H9 (cell line): ENCODE data around the gene ERP29. TPM values are rescaled to one million over a fixed set of nuclear protein-coding genes. Genes with fewer than 3 reads are reported as not detected.

Experiments
- DNase-seq: peaks from one replicate; pipeline ENCODE4 v3.0.0-alpha.2; 2017
- H2AFZ ChIP-seq: one replicate; pipeline ENCODE4 v1.6.1; 2013; ENCODE audit warnings: mild to moderate bottlenecking, low read length, control low read depth, moderate library complexity
- H2AK5ac ChIP-seq: 2 replicates; pipeline ENCODE4 v1.6.1; 2013; ENCODE audit warnings: low read length, control low read depth, mixed read lengths; ENCODE audit not compliant: insufficient read length
- H2BK120ac ChIP-seq: one replicate; pipeline ENCODE4 v1.6.1; 2013; ENCODE audit warnings: low read depth, mild to moderate bottlenecking, low read length, control low read depth, inconsistent platforms; ENCODE audit not compliant: poor library complexity, severe bottlenecking
- H2BK12ac ChIP-seq: 2 replicates; pipeline ENCODE4 v1.6.1; 2013; ENCODE audit warnings: low read length, control low read depth, mixed read lengths, low read depth; ENCODE audit not compliant: insufficient read length
- H2BK15ac ChIP-seq: 2 replicates; pipeline ENCODE4 v1.6.1; 2013; ENCODE audit warnings: low read depth, low read length, control low read depth
- H2BK20ac ChIP-seq: one replicate; pipeline ENCODE4 v1.6.1; 2013; ENCODE audit warnings: low read depth, mild to moderate bottlenecking, low read length, control low read depth, inconsistent platforms; ENCODE audit not compliant: poor library complexity, severe bottlenecking
- H2BK5ac ChIP-seq: 2 replicates; pipeline ENCODE4 v1.6.1; 2013; ENCODE audit warnings: low read length, control low read depth, mixed read lengths; ENCODE audit not compliant: insufficient read length
- H3K14ac ChIP-seq: 2 replicates; pipeline ENCODE4 v1.6.1; 2013; ENCODE audit warnings: low read length, control low read depth; ENCODE audit not compliant: insufficient read depth
- H3K18ac ChIP-seq: 2 replicates; pipeline ENCODE4 v1.6.1; 2013; ENCODE audit warnings: low read depth, mild to moderate bottlenecking, mixed read lengths, low read length, control low read depth; ENCODE audit not compliant: insufficient read length
- H3K23ac ChIP-seq: 2 replicates; pipeline ENCODE4 v1.6.1; 2013; ENCODE audit warnings: low read length, control low read depth, mixed read lengths, low read depth; ENCODE audit not compliant: insufficient read length
- H3K23me2 ChIP-seq: 2 replicates; pipeline ENCODE4 v1.6.1; 2013; ENCODE audit warnings: low read depth, mild to moderate bottlenecking, mixed read lengths, low read length, control low read depth; ENCODE audit not compliant: insufficient read length, poor library complexity, severe bottlenecking
- H3K27ac ChIP-seq: 2 replicates; pipeline ENCODE4 v1.5.1; 2013; ENCODE audit warnings: low read length, control low read depth, mixed read lengths, low read depth; ENCODE audit not compliant: insufficient read length
- H3K27me3 ChIP-seq: 2 replicates; pipeline ENCODE4 v1.6.1; 2013; ENCODE audit warnings: low read length, control low read depth, inconsistent platforms; ENCODE audit not compliant: insufficient read depth
- H3K4ac ChIP-seq: 2 replicates; pipeline ENCODE4 v1.6.1; 2013; ENCODE audit warnings: low read depth, mild to moderate bottlenecking, control low read depth, inconsistent platforms, low read length, moderate library complexity
- H3K4me1 ChIP-seq: 2 replicates; pipeline ENCODE4 v1.6.1; 2013; ENCODE audit warnings: low read length, control low read depth, inconsistent platforms; ENCODE audit not compliant: insufficient read depth
- H3K4me2 ChIP-seq: 2 replicates; pipeline ENCODE4 v1.6.1; 2013; ENCODE audit warnings: low read length, control low read depth, mixed read lengths; ENCODE audit not compliant: insufficient read length, insufficient read depth
- H3K56ac ChIP-seq: 2 replicates; pipeline ENCODE4 v1.6.1; 2013; ENCODE audit warnings: low read depth, mild to moderate bottlenecking, mixed read lengths, low read length, control low read depth; ENCODE audit not compliant: insufficient read length
- H3K79me1 ChIP-seq: 2 replicates; pipeline ENCODE4 v1.6.1; 2013; ENCODE audit warnings: low read depth, mild to moderate bottlenecking, moderate library complexity, low read length, control low read depth, inconsistent platforms; ENCODE audit not compliant: insufficient read depth, poor library complexity, severe bottlenecking
- H3K79me2 ChIP-seq: 2 replicates; pipeline ENCODE4 v1.6.1; 2013; ENCODE audit warnings: low read length, control low read depth, inconsistent platforms; ENCODE audit not compliant: insufficient read depth
- H3K9ac ChIP-seq: 2 replicates; pipeline ENCODE4 v1.6.1; 2013; ENCODE audit warnings: low read length, control low read depth, mixed read lengths; ENCODE audit not compliant: insufficient read length; ENCODE audit errors: extremely low read depth
- H3K9me3 ChIP-seq: one replicate; pipeline ENCODE4 v1.6.1; 2013; ENCODE audit warnings: low read depth, low read length, inconsistent platforms; ENCODE audit not compliant: control insufficient read depth
- H3T11ph ChIP-seq: one replicate; pipeline ENCODE4 v1.6.1; 2013; ENCODE audit warnings: mild to moderate bottlenecking, low read length, control low read depth, inconsistent platforms
- H4K20me1 ChIP-seq: one replicate; pipeline ENCODE4 v1.6.1; 2013; ENCODE audit not compliant: control insufficient read depth, insufficient read length, insufficient read depth
- H4K5ac ChIP-seq: 2 replicates; pipeline ENCODE4 v1.6.1; 2013; ENCODE audit warnings: low read depth, mild to moderate bottlenecking, mixed read lengths, low read length, control low read depth; ENCODE audit not compliant: insufficient read length
- H4K8ac ChIP-seq: replicated peaks from 2 replicates; pipeline ENCODE4 v1.6.1; 2013; ENCODE audit warnings: low read length, control low read depth, mixed read lengths, low read depth; ENCODE audit not compliant: insufficient read length
- H4K91ac ChIP-seq: 2 replicates; pipeline ENCODE4 v1.6.1; 2013; ENCODE audit warnings: low read depth, mild to moderate bottlenecking, moderate library complexity, mixed read lengths, low read length, control low read depth; ENCODE audit not compliant: insufficient read length
- H3K27ac Mint-ChIP-seq, 3 experiments: 2 replicates in 2 of 3; 3 replicates in 1 of 3; pipeline ENCODE4 v1.8.0; 2020 to 2021; ENCODE audit warnings: mixed read lengths in 3 of 3, mild to moderate bottlenecking in 1 of 3, moderate library complexity in 1 of 3
- H3K27me3 Mint-ChIP-seq: 2 replicates; pipeline ENCODE4 v1.8.0; 2021; ENCODE audit warnings: low read depth, mild to moderate bottlenecking, moderate library complexity, mixed read lengths
- H3K36me3 Mint-ChIP-seq, 3 experiments: 2 replicates in 2 of 3; 3 replicates in 1 of 3; pipeline ENCODE4 v1.8.0; 2020 to 2021; ENCODE audit warnings: low read depth in 3 of 3, mixed read lengths in 3 of 3; ENCODE audit not compliant: insufficient read depth in 1 of 3
- H3K4me1 Mint-ChIP-seq, 2 experiments: 2 replicates each; pipeline ENCODE4 v1.8.0; 2020; ENCODE audit warnings: mixed read lengths in 2 of 2
- H3K4me3 Mint-ChIP-seq, 2 experiments: 2 replicates in 1 of 2; 3 replicates in 1 of 2; pipeline ENCODE4 v1.8.0; 2020 to 2021; ENCODE audit warnings: mild to moderate bottlenecking in 2 of 2, mixed read lengths in 2 of 2, moderate library complexity in 1 of 2
- H3K9me3 Mint-ChIP-seq, 2 experiments: 2 replicates in 1 of 2; 3 replicates in 1 of 2; pipeline ENCODE4 v1.8.0; 2020; ENCODE audit warnings: mild to moderate bottlenecking in 2 of 2, mixed read lengths in 2 of 2, moderate library complexity in 1 of 2
- WGBS: extraction: QIAGEN DNeasy Blood & Tissue Kit; methylation state at CpG from one replicate; pipeline ENCODE4 v1.1.7; 2013; ENCODE audit warnings: missing lambda C conversion rate, low lambda C conversion rate, mixed read lengths; ENCODE audit not compliant: insufficient read length; ENCODE audit errors: extremely low coverage; 5-methylcytosine and 5-hydroxymethylcytosine counted together
- total RNA-seq: library from RNA; stranded (reverse); gene quantifications from 2 replicates; pipeline ENCODE4 v1.2.1, GENCODE V29; 2021
- TF ChIP-seq, protein P1 (sequence below): fragments of 200-600 bp; sonication (generic); conservative IDR thresholded peaks from 3 replicates; pipeline ENCODE4 v1.8.0; 2021; ENCODE audit warnings: antibody characterized with exemption, mild to moderate bottlenecking

The ERP29 gene
- total RNA-seq, 1 experiment from 2014 or later, result 160 TPM

DNA sequence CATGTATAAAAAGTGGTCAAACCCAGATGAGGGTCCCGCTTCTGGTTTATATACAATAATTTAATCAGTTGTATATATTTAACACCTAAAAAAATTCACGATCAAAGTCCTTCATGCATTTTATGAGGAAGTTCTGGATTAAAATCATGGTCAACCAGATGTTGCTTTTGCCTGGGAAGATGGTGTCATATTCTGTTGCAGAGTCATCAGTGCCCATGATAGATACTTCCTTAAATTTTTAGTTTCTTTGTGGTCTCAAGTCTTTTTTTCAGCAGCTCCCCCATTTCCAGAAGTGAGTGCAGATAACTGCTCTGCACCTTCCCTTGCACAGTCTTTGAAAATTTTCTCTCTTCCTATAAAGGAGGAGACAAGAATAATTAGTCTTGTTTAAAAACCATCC, 16.1 kb downstream of the ERP29 start:
- Histone ChIP-seq H3K4ac (no peak overlapping the region), H2BK5ac (no peak overlapping the region), H2AK5ac (no peak overlapping the region), H2BK120ac (no peak overlapping the region), H3K9ac (no peak overlapping the region), H4K91ac (no peak overlapping the region), H2AFZ (no peak overlapping the region), H4K8ac (no peak overlapping the region), H4K5ac (no peak overlapping the region), H3T11ph (no peak overlapping the region), H3K4me2 (no peak overlapping the region), H4K20me1 (no peaks in the 10 kb centered on the region), H3K18ac (no peak overlapping the region), H3K79me1 (no peaks in the 10 kb centered on the region), H2BK15ac (no peak overlapping the region), H3K79me2 (no peaks in the 10 kb centered on the region), H3K56ac (no peak overlapping the region), H2BK12ac (no peak overlapping the region), H3K4me1 (no peaks in the 10 kb centered on the region), H3K27me3 (no peaks in the 10 kb centered on the region), H3K23me2 (no peaks in the 10 kb centered on the region), H3K9me3 (no peaks in the 10 kb centered on the region), H3K23ac (no peak overlapping the region), H3K14ac (no peak overlapping the region), H3K27ac (no peak overlapping the region), H2BK20ac (no peak overlapping the region)
- WGBS, result no CpG with 5 or more reads among the region's 2 CpGs
- Mint-ChIP-seq H3K27me3 (no peaks in the 10 kb centered on the region), H3K4me1 (peaks cover 9 to 16% of the 10 kb centered on the region in 2 experiments), H3K4me3 (no peak overlapping the region), H3K36me3 (peaks cover 20 to 60% (median 45%) of the 10 kb centered on the region in 3 experiments; a peak in 6 of 7 replicates), H3K27ac (peak overlapping the region in 1 of 3 experiments; percentile 23; a peak in 1 of 7 replicates), H3K9me3 (no peaks in the 10 kb centered on the region)
- no peak for DNase-seq
- TF ChIP-seq, protein P1, sequence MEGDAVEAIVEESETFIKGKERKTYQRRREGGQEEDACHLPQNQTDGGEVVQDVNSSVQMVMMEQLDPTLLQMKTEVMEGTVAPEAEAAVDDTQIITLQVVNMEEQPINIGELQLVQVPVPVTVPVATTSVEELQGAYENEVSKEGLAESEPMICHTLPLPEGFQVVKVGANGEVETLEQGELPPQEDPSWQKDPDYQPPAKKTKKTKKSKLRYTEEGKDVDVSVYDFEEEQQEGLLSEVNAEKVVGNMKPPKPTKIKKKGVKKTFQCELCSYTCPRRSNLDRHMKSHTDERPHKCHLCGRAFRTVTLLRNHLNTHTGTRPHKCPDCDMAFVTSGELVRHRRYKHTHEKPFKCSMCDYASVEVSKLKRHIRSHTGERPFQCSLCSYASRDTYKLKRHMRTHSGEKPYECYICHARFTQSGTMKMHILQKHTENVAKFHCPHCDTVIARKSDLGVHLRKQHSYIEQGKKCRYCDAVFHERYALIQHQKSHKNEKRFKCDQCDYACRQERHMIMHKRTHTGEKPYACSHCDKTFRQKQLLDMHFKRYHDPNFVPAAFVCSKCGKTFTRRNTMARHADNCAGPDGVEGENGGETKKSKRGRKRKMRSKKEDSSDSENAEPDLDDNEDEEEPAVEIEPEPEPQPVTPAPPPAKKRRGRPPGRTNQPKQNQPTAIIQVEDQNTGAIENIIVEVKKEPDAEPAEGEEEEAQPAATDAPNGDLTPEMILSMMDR, result no peak
